GM12873 (cell line): ENCODE results near the gene PROP1.

Experiments
- TF ChIP-seq, protein P1 (sequence below): IDR thresholded peaks from 2 replicates; pipeline ENCODE4 v1.5.1; 2012; ENCODE audit warnings: low read depth, mild to moderate bottlenecking, moderate library complexity, low read length, control low read depth; ENCODE audit not compliant: insufficient read depth; ENCODE audit errors: missing control alignments

Gene PROP1

DNA sequence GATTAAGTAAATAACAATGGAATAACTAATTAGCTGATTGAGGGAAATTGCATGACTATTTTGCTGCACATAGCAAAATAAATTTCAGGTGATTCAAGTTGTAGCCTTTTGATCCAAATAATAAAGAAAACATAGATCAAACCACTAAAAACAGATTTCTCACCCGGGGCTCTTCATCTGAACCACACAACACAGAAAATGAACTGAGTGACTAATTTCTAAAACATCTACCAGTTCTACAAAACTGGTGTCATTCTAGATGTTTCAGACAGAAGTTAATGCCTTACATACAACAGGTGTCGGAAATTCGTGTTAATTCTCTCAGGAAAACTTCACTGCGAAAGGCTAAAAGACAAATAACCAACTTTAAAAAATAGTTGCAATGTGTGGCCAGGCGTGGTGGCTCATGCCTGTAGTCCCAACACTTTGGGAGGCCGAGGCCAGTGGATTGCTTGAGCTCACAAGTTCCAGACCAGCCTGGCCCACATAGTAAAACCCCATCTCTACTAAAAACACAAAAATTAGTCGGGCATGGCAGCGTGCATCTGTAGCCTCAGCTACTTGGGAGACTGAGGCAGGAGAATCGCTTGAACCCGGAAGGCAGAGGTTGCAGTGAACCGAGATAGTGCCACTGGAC lies 6.9 kb downstream of the PROP1 start:
- TF ChIP-seq, protein P1, sequence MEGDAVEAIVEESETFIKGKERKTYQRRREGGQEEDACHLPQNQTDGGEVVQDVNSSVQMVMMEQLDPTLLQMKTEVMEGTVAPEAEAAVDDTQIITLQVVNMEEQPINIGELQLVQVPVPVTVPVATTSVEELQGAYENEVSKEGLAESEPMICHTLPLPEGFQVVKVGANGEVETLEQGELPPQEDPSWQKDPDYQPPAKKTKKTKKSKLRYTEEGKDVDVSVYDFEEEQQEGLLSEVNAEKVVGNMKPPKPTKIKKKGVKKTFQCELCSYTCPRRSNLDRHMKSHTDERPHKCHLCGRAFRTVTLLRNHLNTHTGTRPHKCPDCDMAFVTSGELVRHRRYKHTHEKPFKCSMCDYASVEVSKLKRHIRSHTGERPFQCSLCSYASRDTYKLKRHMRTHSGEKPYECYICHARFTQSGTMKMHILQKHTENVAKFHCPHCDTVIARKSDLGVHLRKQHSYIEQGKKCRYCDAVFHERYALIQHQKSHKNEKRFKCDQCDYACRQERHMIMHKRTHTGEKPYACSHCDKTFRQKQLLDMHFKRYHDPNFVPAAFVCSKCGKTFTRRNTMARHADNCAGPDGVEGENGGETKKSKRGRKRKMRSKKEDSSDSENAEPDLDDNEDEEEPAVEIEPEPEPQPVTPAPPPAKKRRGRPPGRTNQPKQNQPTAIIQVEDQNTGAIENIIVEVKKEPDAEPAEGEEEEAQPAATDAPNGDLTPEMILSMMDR, result no peak

DNA sequence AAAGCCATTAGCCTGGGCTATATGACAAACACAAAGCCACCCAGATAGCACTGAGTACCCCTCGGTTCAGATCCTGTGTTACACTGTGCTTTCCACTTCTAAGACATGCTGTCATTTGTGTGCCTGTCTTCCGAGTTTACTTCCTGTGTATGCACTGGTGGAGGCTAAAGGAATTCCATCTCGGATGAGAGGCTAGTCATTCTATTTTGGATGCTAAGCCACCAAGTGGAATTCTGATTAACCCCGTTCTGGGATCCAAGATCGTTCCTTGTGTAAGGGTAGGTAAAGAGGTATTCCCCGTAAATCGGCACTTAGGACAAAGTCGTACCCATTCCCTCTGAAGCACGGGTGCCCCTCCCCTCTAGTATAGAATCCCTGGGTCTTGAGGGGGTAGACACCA lies 8.7 kb downstream of the PROP1 start:
- TF ChIP-seq, protein P1, result no peak

DNA sequence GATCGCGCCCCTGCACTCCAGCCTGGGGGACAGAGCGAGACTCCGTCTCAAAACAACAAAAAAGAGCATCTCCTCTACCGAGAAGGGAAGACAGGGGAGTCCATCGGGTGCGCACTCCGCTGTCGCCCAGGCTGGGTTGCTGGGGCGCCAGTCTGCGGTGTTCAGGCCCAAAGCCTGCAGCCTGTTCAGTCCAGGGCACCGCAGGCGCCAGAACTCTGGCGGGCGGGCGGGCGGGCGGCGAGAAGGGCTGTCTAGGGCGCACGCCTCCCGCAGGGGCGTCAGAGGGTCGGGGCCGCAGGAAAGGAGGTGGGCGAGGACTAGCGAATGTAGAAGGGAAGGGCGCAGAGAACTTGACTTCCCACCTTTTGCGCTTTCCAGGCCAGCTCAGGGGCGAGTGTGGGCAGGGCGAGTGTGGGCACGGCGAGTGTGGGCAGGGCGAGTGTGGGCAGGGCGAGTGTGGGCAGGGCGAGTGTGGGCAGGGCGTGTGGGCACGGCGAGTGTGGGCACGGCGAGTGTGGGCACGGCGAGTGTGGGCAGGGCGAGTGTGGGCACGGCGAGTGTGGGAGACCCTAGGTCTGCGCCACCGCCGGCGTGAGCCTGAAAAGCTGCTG lies 10.5 kb downstream of the PROP1 start:
- TF ChIP-seq, protein P1, result no peak

DNA sequence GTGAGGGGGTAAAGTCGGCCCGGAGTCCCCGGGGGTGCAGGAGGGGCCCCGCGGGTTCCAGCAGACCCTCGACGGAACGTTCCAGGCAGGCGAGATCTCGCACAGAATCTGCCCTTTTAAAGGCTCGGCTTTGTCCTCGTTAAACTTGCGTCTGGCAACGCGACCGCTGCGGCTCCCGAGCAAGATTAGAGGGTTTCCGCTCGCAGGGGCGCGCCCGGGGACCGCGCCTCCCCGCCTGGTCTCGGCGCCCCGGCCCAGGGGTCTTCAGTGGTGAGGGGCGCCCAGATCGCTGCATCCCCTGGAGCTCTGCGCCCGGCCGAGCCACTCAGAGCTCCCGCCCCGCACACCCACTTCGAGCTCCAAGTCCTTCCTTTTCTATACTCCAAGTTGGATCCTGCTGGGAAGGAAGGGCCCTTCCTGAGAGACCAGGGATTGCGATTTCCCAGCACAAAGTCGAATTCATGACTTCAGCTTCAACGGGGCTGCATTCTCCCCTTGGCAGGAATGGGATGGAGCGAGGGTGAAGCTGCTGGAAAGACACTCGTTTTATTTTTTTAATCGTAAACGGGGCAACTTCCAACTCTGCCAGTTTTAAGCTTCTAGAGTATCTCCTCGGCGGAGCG lies 11.3 kb downstream of the PROP1 start:
- TF ChIP-seq, protein P1, result no peak

DNA sequence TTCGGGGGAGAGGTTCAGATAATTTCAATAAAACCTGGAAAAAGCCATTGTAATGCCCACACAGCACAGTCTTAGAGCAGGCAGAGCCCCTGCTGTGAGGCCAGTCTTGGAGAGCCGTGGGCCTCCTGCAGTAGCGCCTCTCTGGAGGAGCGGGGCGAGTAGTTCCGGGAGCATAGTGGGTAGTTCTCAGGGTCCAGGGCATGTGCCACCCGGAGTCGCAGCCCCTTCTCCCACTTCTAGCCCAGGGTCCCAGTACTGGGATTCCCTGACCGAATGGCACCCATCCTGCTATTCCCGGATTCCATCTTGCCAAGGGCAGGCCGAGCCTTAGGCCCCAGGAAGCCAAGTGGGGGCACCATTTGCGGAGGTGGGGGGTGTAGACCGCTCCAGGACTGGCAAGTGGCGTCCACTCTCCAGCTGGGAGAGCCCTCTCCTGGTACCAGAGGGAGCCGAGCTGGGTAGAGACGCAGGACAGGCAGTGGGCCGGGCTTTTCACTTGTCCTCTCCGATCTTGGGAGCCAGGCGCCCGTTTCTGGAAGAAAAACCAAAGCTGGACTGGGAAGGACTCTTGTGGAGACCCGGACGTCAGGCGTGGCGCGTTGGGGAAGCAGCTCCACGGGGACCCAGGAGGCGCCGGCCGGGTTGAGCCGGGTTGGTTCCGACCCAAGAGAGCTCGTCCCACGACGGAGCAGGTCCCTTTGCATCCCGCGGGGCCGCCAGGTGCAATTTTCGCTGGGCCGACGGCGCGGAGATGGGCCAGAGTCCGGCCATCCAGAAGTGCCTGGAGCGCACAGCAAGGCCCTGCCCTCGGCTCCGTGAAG lies 12.1 kb downstream of the PROP1 start:
- TF ChIP-seq, protein P1, result no peak

DNA sequence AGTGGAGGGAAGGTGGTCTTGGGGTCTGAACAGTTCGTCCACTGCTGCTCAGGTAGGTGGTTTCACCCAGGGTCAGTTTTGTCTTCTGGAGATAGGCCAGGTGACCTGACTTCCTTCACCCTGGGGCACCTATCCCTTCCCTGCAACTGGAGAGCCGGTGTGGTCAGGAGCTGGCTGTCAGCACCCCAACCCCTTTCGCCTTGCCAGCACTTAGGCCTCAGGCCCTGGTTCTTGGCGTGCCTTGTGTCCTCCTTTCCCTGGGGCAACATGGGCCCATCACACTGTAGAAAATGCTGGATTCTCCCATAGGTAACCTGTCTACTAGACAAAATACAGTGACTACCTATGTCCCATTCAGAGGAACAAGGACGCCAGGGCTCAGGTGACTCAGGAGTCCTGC lies 13.1 kb downstream of the PROP1 start:
- TF ChIP-seq, protein P1, result no peak
